Prostate gland (tissue), 2 donors: ENCODE results near the gene PPFIA3. TPM values are rescaled to one million over a fixed set of nuclear protein-coding genes. Genes with fewer than 3 reads are reported as not detected.

Source experiments
- DNase-seq: peaks from one replicate; pipeline ENCODE4 v3.0.0-alpha.2; 2019; ENCODE audit warnings: low spot score
- H3K27ac ChIP-seq, 2 donors: fragments of 200-600 bp; sonication (generic); 2 replicates each; pipeline ENCODE4 v1.5.1; 2017 to 2019
- H3K27me3 ChIP-seq: fragments of 200-600 bp; sonication (generic); replicated peaks from 2 replicates; pipeline ENCODE4 v1.5.1; 2019; ENCODE audit not compliant: insufficient read depth
- H3K36me3 ChIP-seq, 2 donors: fragments of 200-600 bp; sonication (generic); 1 replicate in 1 of 2; 2 replicates in 1 of 2; pipeline versions ENCODE4 v1.5.1 to v1.8.1; 2017 to 2019
- H3K4me1 ChIP-seq: fragments of 200-600 bp; sonication (generic); replicated peaks from 2 replicates; pipeline ENCODE4 v1.5.1; 2019
- H3K4me3 ChIP-seq, 2 donors: fragments of 200-600 bp; sonication (generic); 2 replicates each; pipeline ENCODE4 v1.5.1; 2017 to 2019
- H3K9me3 ChIP-seq: fragments of 200-600 bp; sonication (generic); 2 replicates; pipeline ENCODE4 v1.5.1; 2017
- POLR2A ChIP-seq: fragments of 450-650 bp; IDR thresholded peaks from one replicate; pipeline ENCODE4 v1.6.1; 2016; ENCODE audit warnings: antibody characterized with exemption, mild to moderate bottlenecking
- POLR2AphosphoS5 ChIP-seq: sonication (generic); formaldehyde crosslinking; IDR thresholded peaks from one replicate; pipeline ENCODE4 v1.6.1; 2017; ENCODE audit warnings: antibody characterized with exemption
- WGBS: methylation state at CpG from one replicate; pipeline ENCODE4 v1.1.5; 2018; 5-methylcytosine and 5-hydroxymethylcytosine counted together
- intact Hi-C: fragments of 100-400 bp; cut with DNase I; formaldehyde crosslinking; loops from one replicate; pipeline ENCODE4 v1.14.2; 2022
- total RNA-seq, 2 donors: library from RNA; depleted of rRNA; stranded (reverse); fragments of >200 nt; gene quantifications; one replicate each; pipeline ENCODE4 v1.1.0, GENCODE V29; 2016
- TF ChIP-seq, protein P1 (sequence below), 4 experiments: fragments of 200-600 bp in 2 of 4; fragments of 450-650 bp in 2 of 4; sonication (generic) in 2 of 4; IDR thresholded peaks; 1 replicate in 3 of 4; 2 replicates in 1 of 4; pipeline ENCODE4 v1.5.1; 2016 to 2019; ENCODE audit warnings: antibody characterized with exemption in 4 of 4, mild to moderate bottlenecking in 2 of 4, moderate library complexity in 2 of 4

The PPFIA3 gene
- total RNA-seq, 2 donors from 2014 or later = 12.3 to 18.2 TPM

DNA sequence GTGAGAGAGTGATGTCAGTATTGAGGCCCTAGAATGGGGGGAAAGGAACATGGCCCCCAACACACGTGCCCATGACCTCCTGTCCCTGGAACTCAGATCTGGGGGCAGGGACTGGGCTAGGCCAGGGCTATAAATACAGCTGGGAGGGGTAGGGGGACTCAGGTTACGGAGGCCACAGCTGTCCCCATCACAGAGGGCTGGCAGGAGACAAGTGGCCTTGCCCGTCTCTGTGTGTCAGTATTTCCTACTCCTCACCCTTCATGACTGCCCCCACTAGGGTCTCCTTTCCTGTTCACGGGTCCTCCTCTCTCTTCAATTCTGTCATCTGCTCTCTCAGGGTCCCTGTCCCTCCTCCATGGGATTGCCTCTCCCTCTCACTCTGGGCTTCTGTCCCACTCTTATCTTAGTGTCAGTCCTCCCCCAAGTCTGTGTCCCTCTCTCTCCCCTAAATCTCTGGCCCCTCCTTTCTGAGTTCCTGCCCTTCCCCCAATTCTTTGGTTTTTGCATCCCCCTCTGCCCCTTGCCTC is 36.5 kb downstream of the PPFIA3 start:
- WGBS = 68% methylated on average over 4 of the region's 4 CpGs

DNA sequence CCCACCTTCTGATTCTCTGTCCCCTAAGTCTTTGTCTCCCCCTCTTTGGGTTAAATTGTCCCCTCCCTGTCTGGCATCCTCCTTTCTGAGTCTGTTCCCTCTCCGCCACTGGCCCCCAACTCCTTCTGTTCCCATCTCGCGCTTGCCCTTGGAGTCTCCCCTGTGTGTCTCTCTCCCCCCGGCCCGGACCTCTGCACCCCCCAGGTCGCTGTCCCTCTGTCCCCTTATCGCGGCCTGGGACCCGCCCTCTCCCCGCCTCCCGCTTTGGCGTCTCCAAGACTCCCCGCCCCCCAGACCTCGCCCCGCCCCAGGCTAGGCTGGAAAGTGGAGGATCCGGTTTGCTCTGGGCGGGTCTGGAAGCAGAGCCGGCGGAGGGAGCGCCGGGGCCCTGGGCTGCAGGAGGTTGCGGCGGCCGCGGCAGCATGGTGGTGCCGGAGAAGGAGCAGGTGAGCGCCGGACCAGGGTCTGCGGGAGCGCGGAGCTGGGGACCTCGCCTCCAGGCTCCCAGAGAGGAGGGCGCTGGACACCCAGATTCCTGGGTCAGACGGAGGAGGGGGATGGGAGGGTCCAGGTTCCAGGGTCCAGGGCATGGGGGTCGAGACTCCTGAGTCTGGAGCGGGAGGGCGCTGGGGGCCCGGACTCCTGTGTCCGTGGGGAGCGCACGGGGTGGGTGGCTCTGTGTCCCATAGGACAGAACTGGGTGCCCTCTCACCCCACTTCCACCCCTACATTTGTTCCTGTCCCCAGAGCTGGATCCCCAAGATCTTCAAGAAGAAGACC is 38.3 kb downstream of the PPFIA3 start, which contains the start of gene TRPM4:
Gene TRPM4 (plus strand): TSS at position 348 of the 780 bp plus-strand sequence. CDS start 75 bp downstream, at position 423.
- WGBS = 1% methylated on average over 40 of the region's 41 CpGs
- peak; percentile 94 for DNase-seq
- intact Hi-C loops = no loop called here
- peak within 1 kb of the TSS; percentile 88 to 95 for H3K27ac ChIP-seq
- no peaks in the 10 kb centered on the region for H3K4me1 ChIP-seq
- H3K27me3 ChIP-seq = no peaks in the 10 kb centered on the region
- H3K9me3 ChIP-seq = no peaks in the 10 kb centered on the region
- peak; percentile 98 for TF ChIP-seq POLR2AphosphoS5
- TF ChIP-seq POLR2A = peak; percentile 95
- TF ChIP-seq, protein P1, sequence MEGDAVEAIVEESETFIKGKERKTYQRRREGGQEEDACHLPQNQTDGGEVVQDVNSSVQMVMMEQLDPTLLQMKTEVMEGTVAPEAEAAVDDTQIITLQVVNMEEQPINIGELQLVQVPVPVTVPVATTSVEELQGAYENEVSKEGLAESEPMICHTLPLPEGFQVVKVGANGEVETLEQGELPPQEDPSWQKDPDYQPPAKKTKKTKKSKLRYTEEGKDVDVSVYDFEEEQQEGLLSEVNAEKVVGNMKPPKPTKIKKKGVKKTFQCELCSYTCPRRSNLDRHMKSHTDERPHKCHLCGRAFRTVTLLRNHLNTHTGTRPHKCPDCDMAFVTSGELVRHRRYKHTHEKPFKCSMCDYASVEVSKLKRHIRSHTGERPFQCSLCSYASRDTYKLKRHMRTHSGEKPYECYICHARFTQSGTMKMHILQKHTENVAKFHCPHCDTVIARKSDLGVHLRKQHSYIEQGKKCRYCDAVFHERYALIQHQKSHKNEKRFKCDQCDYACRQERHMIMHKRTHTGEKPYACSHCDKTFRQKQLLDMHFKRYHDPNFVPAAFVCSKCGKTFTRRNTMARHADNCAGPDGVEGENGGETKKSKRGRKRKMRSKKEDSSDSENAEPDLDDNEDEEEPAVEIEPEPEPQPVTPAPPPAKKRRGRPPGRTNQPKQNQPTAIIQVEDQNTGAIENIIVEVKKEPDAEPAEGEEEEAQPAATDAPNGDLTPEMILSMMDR (IDR thresholded peaks at IDR 0.05) = no peak
- no peaks in the 10 kb centered on the region for H3K36me3 ChIP-seq
- peak within 1 kb of the TSS; percentile 73 to 85 for H3K4me3 ChIP-seq

More for the DNA sequence above, 36.5 kb downstream of the PPFIA3 start:
- H3K4me3 ChIP-seq = no peak overlapping the region
- H3K4me1 ChIP-seq = no peaks in the 10 kb centered on the region
- H3K27ac ChIP-seq = no peak overlapping the region
- no peaks in the 10 kb centered on the region for H3K9me3 ChIP-seq
- intact Hi-C loops = no loop called here
- no peaks in the 10 kb centered on the region for H3K27me3 ChIP-seq
- no peak for DNase-seq
- no peaks in the 10 kb centered on the region for H3K36me3 ChIP-seq
- TF ChIP-seq, protein P1 (IDR thresholded peaks at IDR 0.05) = no peak
- TF ChIP-seq POLR2A = no peak
- no peak for TF ChIP-seq POLR2AphosphoS5

DNA sequence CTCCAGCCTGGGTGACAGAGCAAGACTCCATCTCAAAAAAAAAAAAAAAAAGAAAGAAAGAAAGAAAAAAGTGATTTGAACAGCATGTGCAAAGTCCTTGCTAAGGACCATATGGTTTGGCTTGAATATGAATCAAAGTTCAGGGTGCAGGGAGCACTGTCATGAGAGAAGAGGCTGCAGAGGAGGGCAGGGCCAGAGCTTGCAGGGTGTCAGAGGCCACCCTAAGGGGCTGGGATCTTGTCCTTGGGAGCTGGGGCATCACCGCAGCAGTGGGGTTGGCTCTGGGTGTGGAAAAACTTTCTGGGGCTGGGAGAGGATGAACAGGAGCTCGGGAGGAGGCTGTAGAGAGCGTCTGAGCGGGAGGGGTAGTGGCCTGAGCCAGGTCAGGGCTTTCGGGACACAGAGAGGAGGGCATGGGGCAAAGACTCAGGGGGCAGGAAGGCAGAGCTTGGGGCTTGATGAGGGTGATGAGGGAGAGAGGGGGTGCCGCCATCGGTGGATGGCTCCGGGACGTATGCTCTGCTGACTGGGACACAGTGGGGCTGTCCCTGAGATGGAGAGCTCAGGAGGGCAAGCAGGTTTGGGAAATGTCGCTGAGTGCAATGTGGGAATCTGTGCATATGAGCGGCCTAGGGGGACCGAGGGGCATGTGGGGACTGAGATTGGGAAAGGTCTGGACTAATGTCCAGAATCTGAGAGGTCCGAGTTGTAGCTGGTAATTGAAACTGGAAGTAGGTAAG is 41.3 kb downstream of the PPFIA3 start:
- TF ChIP-seq POLR2AphosphoS5 (no peak), POLR2A (no peak)
- TF ChIP-seq, protein P1 (IDR thresholded peaks at IDR 0.05) = no peak
- intact Hi-C loops = no loop called here
- peaks cover 7% of the 10 kb centered on the region for H3K4me1 ChIP-seq
- H3K9me3 ChIP-seq = no peaks in the 10 kb centered on the region
- H3K27ac ChIP-seq = no peak overlapping the region
- no peaks in the 10 kb centered on the region for H3K36me3 ChIP-seq
- no peak for DNase-seq
- no peaks in the 10 kb centered on the region for H3K27me3 ChIP-seq
- 89% methylated on average over 13 of the region's 13 CpGs for WGBS
- H3K4me3 ChIP-seq = no peak overlapping the region

DNA sequence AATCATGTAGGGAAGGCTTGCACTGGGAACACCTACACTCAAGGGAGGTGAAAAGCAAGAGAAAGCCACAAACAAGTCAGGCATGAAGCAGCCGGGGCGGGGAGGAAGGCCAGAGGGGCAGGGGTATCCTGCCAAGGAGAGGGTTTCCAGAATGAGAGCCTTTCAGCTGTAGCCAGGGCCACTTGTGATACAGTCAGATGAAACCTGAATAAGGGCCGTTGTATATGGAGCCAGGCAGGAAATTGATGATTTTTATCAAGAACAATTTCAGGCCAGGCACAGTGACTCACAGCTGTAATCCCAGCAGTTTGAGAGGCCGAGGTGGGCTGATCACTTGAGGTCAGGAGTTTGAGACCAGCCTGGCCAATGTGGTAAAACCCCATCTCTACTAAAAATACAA is 42.6 kb downstream of the PPFIA3 start:
- Histone ChIP-seq H3K4me1 (peaks cover 11% of the 10 kb centered on the region), H3K4me3 (no peak overlapping the region), H3K27me3 (no peaks in the 10 kb centered on the region), H3K36me3 (no peaks in the 10 kb centered on the region), H3K9me3 (no peaks in the 10 kb centered on the region), H3K27ac (peak overlapping the region; percentile 24 to 56)
- intact Hi-C loops = no loop called here
- 26% methylated on average over 4 of the region's 4 CpGs for WGBS
- DNase-seq = no peak
- TF ChIP-seq POLR2AphosphoS5 = no peak
- TF ChIP-seq POLR2A = no peak
- TF ChIP-seq, protein P1 (IDR thresholded peaks at IDR 0.05) = no peak
